ENCODE results near the gene XYLT2.
"Not testable (repeated sequence)": the region's sequence is repeated elsewhere in the genome, so short reads cannot be mapped to it uniquely, and the experiment has no call there.

Gene XYLT2

GRCh38 chr17:50312308-50312707 is 33.6 kb upstream of the XYLT2 start:
- no peak for TF ChIP-seq CTCF (conservative IDR thresholded peaks at IDR 0.05)

GRCh38 chr17:50314456-50315011 is 31.4 kb upstream of the XYLT2 start:
- H3K27ac ChIP-seq: no peak overlapping the region
- TF ChIP-seq CTCF (conservative IDR thresholded peaks at IDR 0.05): no peak

More at GRCh38 chr17:50312308-50312707, 33.6 kb upstream of the XYLT2 start:
- H3K27ac ChIP-seq: no peak overlapping the region

DNA sequence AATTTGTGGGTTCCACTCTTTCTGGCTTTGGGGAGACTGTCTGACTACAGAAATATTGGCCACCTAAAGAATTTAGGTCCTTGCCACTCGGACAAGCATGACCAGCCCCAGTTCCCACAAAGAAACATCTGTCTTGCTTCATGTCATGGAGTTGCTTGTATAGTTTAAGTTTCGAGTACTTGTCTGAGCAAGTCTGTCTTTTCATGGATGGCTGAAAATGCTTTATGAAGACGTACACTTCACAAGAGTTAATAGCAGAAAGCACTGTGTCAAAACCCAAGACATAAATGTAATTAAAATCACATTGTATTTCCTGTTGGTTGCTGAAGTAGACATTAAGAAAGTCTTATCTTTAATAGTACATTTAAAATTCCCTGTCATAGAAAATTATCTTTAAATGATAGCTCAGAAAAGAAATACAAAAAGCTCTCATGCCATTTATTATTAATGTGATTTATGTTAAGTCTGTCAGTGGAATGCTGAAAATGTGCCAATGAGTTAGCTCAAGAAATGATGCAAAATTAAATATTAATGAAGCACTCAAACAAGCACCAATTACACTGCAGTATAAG is 29.8 kb upstream of the XYLT2 start:
- TF ChIP-seq CTCF (conservative IDR thresholded peaks at IDR 0.05): no peak
- H3K27ac ChIP-seq: no peak overlapping the region

GRCh38 chr17:50316660-50317059 is 29.3 kb upstream of the XYLT2 start:
- H3K27ac ChIP-seq: not testable (repeated sequence)

GRCh38 chr17:50317121-50317520 is 28.8 kb upstream of the XYLT2 start:
- TF ChIP-seq CTCF (conservative IDR thresholded peaks at IDR 0.05): no peak

DNA sequence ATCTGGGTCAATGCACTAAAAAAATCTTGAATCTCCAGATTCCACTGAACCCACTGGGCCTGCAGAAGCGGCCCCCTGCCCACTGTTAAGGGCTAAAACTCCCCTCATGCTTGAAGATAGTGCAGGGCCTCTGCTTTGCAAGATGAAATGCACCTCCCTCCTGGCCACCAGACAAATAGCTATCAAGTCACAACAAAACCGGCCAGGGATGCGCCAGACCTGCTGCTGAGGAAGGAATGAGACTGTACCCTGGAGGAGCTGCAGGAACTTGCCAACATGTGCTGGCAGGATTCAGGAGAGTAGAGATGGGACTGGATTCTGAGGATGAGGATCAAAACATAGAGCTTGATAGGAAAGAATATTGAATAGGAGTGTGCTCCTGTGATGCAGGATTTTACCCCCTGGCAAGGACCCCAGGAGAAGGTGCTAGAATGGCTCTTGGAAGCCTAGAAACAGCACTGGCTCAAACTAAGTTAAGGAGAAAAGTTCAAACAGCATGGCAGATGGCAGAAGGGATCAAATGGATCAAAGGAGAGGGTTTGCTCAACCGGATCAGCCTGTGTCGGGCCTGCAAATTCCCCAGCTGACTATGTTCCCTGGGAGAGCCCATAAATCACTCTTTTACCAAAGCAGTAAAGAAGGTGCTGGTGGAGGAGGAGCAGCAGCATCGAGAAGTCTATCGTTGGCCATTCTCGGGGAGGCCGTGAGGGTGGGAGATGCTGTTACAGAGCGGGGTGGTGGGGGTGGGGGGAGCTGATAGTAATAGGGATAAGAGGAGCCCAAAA is 27.2 kb upstream of the XYLT2 start:
- TF ChIP-seq CTCF (conservative IDR thresholded peaks at IDR 0.05): no peak
- H3K27ac ChIP-seq: peak overlapping the region; percentile 12; the same call in 1 of the 2 replicates

More at GRCh38 chr17:50317121-50317520, 28.8 kb upstream of the XYLT2 start:
- H3K27ac ChIP-seq: no peak overlapping the region

DNA sequence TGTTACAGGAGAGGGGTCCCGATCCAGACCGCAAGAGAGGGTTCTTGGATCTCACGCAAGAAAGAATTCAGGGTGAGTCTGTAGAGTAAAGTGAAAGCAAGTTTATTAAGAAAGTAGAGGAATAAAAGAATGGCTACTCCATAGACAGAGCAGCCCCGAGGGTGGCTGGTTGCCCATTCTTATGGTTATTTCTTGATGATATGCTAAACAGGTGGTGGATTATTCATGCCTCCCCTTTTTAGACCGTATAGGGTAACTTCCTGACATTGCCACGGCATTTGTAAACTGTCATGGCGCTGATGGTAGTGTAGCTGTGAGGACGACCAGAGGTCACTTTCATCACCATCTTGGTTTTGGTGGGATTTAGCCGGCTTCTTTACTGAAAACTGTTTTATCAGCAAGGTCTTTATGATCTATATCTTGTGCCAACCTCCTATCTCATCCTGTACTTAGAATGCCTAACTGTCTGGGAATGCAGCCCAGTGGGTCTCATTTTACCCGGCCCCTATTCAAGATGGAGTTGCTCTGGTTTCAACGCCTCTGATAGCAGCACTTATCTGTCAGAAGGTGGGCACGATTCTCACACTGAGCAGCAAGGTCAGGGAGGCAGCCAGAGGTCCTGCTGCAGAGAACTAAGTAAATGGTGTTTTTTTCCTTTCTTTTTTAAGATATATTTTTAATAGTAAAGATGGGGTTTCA is 26.5 kb upstream of the XYLT2 start:
- no peak overlapping the region for H3K27ac ChIP-seq
- TF ChIP-seq CTCF (conservative IDR thresholded peaks at IDR 0.05): no peak

All from VCaP (cell line).